RWPE2 (cell line): Measurements from ENCODE around the gene SERPINA6.

Experiments used
- ATAC-seq: fragments of 200-7000 bp; cut with Tn5 transposase; 3 replicates; pipeline ENCODE4 v1.9.1; 2021; ENCODE audit warnings: low read depth
- DNase-seq: peaks from one replicate; pipeline ENCODE4 v3.0.0-alpha.2; 2020; ENCODE audit warnings: low spot score
- H3K27ac ChIP-seq: fragments of 450-650 bp; 2 replicates; pipeline ENCODE4 v1.5.1; 2017; ENCODE audit warnings: mild to moderate bottlenecking; ENCODE audit not compliant: poor library complexity, severe bottlenecking
- H3K27me3 ChIP-seq: fragments of 250-450 bp; sonication (Bioruptor Pico); 2 replicates; pipeline ENCODE4 v1.5.1; 2021; ENCODE audit warnings: mild to moderate bottlenecking, moderate library complexity; ENCODE audit not compliant: insufficient read depth, poor library complexity, severe bottlenecking
- H3K36me3 ChIP-seq: fragments of 250-450 bp; sonication (Bioruptor Pico); 2 replicates; pipeline ENCODE4 v1.5.1; 2020; ENCODE audit warnings: low read depth, mild to moderate bottlenecking, moderate library complexity
- H3K4me1 ChIP-seq: fragments of 250-450 bp; sonication (Bioruptor Pico); 2 replicates; pipeline ENCODE4 v1.5.1; 2021; ENCODE audit warnings: mild to moderate bottlenecking, moderate library complexity; ENCODE audit not compliant: insufficient read depth, poor library complexity, severe bottlenecking
- H3K4me3 ChIP-seq: fragments of 250-450 bp; sonication (Bioruptor Pico); 2 replicates; pipeline ENCODE4 v1.5.1; 2021; ENCODE audit warnings: mild to moderate bottlenecking, moderate library complexity; ENCODE audit not compliant: severe bottlenecking
- H3K9me3 ChIP-seq: fragments of 250-450 bp; sonication (Bioruptor Pico); 2 replicates; pipeline ENCODE4 v1.5.1; 2021; ENCODE audit warnings: mild to moderate bottlenecking, moderate library complexity; ENCODE audit not compliant: severe bottlenecking
- CTCF ChIP-seq: fragments of 450-650 bp; IDR thresholded peaks from one replicate; pipeline ENCODE4 v1.5.1; 2017; ENCODE audit warnings: mild to moderate bottlenecking, moderate library complexity; ENCODE audit not compliant: poor library complexity, severe bottlenecking

Gene SERPINA6

GRCh38 chr14:94329857-94330256, 6.7 kb upstream of the SERPINA6 start:
- DNase-seq: no peak
- Histone ChIP-seq H3K9me3 (no peaks in the 10 kb centered on the region), H3K4me3 (no peak overlapping the region), H3K4me1 (peaks cover 5% of the 10 kb centered on the region), H3K27me3 (no peaks in the 10 kb centered on the region), H3K36me3 (no peaks in the 10 kb centered on the region), H3K27ac (no peak overlapping the region)
- no peak for ATAC-seq
- TF ChIP-seq CTCF: no peak

- H3K4me3 ChIP-seq: no peak overlapping the region
- H3K4me1 ChIP-seq: no peaks in the 10 kb centered on the region
- TF ChIP-seq CTCF: no peak
- no peaks in the 10 kb centered on the region for H3K9me3 ChIP-seq
- no peak overlapping the region for H3K27ac ChIP-seq
- no peaks in the 10 kb centered on the region for H3K36me3 ChIP-seq
- no peak for ATAC-seq
- DNase-seq: no peak
- no peaks in the 10 kb centered on the region for H3K27me3 ChIP-seq
Measured at GRCh38 chr14:94328196-94328595, 5.1 kb upstream of the SERPINA6 start.

- DNase-seq (no peak), ATAC-seq (no peak)
Measured at GRCh38 chr14:94321421-94322271, 1.5 kb downstream of the SERPINA6 start.

GRCh38 chr14:94320243-94320642, 2.9 kb downstream of the SERPINA6 start:
- no peaks in the 10 kb centered on the region for H3K36me3 ChIP-seq
- H3K9me3 ChIP-seq: peaks cover 3% of the 10 kb centered on the region
- H3K4me3 ChIP-seq: no peak overlapping the region
- no peak for TF ChIP-seq CTCF
- peak; percentile 97 for ATAC-seq
- no peaks in the 10 kb centered on the region for H3K27me3 ChIP-seq
- no peak overlapping the region for H3K27ac ChIP-seq
- peaks cover 7% of the 10 kb centered on the region for H3K4me1 ChIP-seq
- DNase-seq: no peak

More at GRCh38 chr14:94321421-94322271, 1.5 kb downstream of the SERPINA6 start:
- no peaks in the 10 kb centered on the region for H3K27me3 ChIP-seq
- H3K36me3 ChIP-seq: no peaks in the 10 kb centered on the region
- H3K9me3 ChIP-seq: peaks cover 3% of the 10 kb centered on the region
- H3K4me1 ChIP-seq: peaks cover 7% of the 10 kb centered on the region
- no peak for TF ChIP-seq CTCF
- H3K4me3 ChIP-seq: no peak overlapping the region
- H3K27ac ChIP-seq: no peak overlapping the region

GRCh38 chr14:94317259-94317658, 5.9 kb downstream of the SERPINA6 start:
- DNase-seq: no peak
- Histone ChIP-seq H3K9me3 (peaks cover 3% of the 10 kb centered on the region), H3K4me3 (no peak overlapping the region), H3K27ac (no peak overlapping the region), H3K27me3 (no peaks in the 10 kb centered on the region), H3K4me1 (peaks cover 25% of the 10 kb centered on the region), H3K36me3 (no peaks in the 10 kb centered on the region)
- TF ChIP-seq CTCF: no peak
- ATAC-seq: no peak
